RKO (cell line): ENCODE measurements around the gene MYCBP2.
"Not testable (repeated sequence)": the region's sequence is repeated elsewhere in the genome, so short reads cannot be mapped to it uniquely, and the experiment has no call there.

Experiments used
- DNase-seq: peaks from one replicate; pipeline ENCODE4 v3.0.0-alpha.2; 2016; ENCODE audit warnings: low spot score

The MYCBP2 gene

GRCh38 chr13:77033717-77034302 is 293.1 kb downstream of the MYCBP2 start:
- peak; percentile 38 for DNase-seq

GRCh38 chr13:77031656-77032243 is 295.1 kb downstream of the MYCBP2 start:
- DNase-seq, result no peak

DNA sequence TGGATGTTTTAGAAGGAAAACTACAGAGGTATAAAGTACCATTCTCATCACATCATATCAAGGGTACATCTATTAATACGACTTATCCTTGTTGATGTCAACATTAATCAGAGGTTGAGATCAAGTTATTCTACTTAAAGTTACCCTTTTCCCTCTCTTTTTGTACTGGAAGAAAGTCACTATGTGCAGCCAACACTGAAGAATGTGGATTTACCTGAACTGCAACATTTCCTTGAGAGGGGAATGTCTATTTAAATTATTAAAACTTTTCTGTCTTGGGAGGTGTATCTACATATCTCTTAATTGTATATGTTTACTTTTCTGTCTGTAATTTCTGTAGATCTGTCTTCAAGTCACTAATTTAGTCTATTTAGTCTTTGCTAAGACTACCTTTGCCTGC is 297.5 kb downstream of the MYCBP2 start:
- DNase-seq, result no peak

GRCh38 chr13:77028202-77028601 is 298.7 kb downstream of the MYCBP2 start:
- peak; percentile 57 for DNase-seq

DNA sequence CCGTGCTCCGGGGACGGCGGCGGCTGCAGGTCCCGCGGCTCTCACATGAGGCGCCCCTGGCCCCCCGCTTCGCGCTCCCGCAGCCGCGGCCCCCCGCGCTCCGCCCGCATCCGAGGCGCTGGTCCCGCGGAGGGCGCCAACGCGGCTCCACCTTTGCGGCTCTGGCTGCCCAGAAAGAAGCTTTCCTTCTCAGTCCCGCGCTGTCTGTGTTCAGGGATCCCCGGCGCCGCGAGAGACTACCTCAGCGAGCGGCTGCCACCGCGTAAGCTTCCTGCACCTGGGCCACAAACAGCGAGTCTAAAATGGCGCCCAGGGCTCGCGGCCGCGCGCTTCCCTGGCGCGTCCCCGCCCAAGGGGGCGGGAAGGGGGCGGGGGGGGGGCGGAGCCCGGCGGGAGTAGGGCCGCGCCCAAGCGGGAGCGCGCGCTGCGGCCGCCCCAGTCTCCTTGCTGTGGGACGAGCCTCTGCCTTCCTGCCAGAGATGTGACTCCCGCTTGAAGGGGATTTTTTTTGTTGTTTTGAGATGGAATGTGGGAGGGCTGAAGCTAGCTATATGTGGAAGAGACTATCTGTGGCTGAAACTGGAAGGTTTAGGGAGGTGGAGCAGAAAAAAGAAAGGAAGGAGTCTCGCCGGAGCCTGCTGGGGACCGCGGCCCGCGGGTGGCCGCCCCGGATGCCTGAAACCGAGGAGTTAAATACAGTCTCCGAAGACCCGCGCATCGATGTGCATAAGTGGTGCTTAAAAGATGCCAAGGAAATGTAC is 299.9 kb downstream of the MYCBP2 start, which contains the start of gene FBXL3:
TSS of gene FBXL3 (minus strand) at position 299 of the 761 bp plus-strand sequence. CDS start 5,299 bp downstream, outside the sequence.
- peak; percentile 90 for DNase-seq

GRCh38 chr13:77026255-77026860 is 300.5 kb downstream of the MYCBP2 start:
- peak; percentile 87 for DNase-seq

GRCh38 chr13:77022341-77022740 is 304.6 kb downstream of the MYCBP2 start:
- no peak for DNase-seq

DNA sequence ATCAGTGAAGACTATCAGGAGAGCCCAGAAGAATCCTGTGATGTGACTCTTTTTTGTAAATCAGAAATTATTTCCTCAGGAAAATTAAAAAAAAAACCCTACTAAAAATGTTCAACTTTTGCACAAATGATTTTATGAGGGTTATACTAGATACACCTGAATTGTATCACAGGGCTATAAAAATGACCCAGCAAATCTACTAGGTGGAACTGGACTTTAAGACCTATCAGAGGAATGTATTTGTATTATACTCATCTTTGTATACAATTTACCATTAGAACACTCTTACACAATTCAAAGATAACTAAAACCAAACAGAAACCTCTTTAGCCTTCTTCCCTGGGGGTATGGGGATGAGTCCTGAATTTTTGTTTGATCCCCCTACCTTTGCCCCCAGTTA is 307.1 kb downstream of the MYCBP2 start:
- DNase-seq, result no peak

DNA sequence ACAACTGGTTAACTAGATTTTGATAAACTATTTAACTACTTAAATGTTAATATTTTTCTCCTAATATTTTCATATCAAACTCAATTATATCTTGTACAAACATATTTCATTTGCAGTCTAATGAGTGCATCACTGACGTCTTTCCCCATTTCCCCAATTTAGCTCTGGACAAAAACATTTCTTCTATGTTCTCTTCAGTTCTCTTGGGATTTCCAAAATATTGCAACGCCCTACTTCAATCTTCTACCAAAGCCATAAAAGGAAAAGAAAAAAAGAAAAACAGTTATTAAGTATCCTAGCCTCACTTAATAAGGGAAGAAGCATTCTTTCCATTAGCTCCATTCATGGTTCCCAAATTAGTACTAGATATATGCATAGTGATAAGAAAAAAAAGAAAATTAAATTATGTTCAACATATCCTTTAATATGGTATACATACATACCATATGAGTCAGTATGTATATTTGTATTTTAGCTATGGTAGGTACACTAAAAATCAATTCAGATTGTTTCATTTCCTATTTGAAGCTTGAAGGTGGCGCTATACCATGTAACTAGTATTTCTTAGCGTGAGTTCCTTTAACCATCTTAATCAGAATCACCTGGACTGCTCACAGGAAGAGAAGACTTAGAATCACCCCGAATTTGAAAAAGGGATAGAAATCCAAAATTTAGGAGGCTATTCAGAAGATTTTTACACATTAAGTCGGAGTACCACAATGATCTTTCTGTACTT is 309.8 kb downstream of the MYCBP2 start:
- DNase-seq, result no peak

DNA sequence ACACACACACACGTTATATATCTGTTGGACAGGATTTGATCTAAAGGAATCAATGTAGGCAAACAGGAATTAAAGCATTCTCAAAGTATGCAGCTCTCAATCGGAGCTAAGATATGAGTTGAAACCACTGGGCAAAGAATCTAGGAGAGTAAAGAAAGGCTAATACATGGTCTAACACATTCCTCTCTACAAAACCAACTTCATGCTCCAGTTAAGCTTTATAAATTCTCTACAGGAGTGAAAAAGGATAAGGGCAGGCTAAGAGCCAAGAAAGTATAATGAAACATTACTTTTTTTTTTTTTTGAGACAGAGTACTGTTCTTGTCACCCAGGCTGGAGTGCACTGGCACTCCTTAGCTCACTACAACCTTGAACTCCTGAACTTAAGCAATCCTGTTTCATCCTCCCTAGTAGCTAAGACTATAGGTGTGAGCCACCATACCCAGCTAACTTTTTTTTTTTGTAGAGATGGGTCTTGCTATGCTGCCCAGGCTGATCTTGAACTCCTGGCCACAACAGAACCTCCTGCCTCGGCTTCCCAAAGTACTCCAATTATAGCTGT is 310.6 kb downstream of the MYCBP2 start:
- DNase-seq, result no peak

GRCh38 chr13:77014906-77015685 is 311.8 kb downstream of the MYCBP2 start:
- no peak for DNase-seq

DNA sequence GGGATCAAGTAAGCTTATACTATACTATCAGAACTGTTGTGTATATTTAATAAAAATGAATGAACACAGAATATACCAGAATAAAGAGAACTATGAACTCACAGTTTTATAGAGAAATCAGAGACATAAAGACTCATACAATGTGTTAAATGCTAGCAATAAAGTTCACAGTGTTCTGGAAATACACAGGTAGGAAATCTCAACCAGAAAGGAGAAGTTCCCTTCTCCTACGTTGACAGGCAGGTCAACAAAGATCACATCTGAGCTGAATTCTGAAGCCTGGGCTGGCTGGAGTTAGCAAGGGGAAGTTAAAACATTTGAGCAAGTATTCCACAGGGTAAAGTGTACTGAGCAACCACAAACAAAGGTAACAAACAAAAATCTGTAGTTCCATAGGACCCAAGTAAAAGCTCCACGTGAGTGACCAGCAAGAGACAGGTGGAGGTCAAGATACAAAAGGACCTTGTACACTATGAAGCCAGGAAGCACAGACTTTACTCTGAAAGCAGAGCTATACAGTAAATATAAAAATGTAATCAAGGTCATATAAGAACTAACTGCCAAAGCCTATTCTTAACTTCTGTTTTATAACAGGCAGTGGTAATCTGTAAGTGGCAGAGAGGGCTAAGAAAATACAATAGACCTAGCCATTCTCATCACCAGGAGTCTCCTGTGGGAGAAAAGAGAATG is 312.9 kb downstream of the MYCBP2 start:
- DNase-seq, result no peak

DNA sequence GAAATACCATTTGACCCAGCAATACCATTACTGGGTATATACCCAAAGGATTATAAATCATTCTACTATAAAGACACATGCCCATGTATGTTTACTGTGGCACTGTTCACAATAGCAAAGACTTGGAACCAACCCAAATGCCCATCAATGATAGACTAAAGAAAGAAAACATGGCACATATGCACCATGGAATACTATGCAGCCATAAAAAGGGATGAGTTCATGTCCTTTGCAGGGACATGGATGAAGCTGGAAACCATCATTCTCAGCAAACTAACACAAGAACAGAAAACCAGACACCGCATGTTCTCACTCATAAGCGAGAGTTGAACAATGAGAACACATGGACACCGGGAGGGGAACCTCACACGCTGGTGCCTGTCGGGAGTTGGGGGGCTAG is 317.2 kb downstream of the MYCBP2 start:
- not testable (repeated sequence) for DNase-seq

DNA sequence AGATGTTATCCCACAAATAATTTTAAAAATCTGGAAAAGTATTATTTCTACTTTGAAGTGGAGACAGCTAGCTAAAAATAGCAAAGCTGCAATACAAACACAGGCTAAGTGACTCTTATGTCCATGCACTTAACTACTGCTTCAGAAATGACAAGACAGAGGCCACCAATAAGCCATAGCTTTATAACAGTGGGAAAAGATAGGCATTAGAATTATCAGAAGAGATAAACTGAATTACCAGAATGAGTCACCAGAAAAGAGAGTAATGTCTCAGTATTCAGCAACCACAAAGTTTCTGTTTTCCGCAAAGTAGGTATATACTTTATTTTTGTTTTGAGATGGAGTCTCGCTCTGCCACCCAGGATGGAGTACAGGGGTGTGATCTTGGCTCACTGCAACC is 317.9 kb downstream of the MYCBP2 start:
- DNase-seq, result no peak

GRCh38 chr13:77008337-77008736 is 318.6 kb downstream of the MYCBP2 start:
- not testable (repeated sequence) for DNase-seq

- DNase-seq, result peak; percentile 73
These were observed 324.2 kb downstream of the MYCBP2 start for GRCh38 chr13:77002590-77003190.

DNA sequence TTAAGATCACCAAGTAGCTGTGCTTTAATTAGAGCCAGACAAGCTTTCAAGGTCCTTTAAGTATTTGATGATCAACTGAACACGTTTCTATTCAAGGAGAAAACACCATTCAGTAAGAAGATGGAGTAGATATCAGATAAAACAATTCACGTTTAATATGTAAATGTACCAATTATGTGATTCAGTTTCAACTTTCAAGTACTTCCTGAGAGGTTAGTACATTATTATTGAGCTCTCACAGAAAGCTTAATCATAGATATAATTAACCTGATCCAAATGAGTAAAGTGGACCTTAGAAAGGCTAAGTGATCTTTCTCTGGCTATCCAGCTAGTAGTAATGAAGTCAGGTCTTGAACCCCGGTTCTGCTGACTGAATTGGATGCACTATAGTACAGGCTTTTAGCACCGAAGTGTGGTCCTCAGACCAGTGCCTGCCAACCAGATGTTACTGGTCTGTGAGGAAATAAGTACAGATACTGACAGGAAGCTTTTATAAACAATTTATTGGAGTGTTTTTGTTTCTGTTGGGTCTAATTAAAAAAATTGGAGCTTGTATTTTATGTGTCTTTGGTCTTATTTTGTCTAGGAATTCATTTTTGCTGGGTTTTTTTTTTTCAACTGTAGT is 324.8 kb downstream of the MYCBP2 start:
- no peak for DNase-seq

DNA sequence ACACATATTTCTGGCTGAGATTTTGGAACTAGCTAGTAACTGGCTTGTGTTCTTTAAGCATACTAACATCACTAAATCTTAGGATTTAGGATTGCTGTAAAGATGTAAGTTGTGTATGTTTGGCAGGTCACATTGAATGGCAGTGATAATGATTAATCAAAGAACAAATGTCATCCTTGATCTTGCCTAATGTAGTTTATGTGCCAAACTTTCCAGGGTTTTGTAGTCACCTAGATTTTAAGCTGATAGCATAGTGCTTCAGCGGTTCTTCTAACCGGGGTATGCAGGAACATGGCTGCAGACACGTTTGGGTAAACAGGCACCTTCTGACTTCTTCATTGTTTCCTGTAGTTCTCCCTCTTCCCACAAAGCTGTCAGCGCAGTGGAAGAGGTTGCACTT is 325.4 kb downstream of the MYCBP2 start:
- DNase-seq, result no peak

GRCh38 chr13:77000475-77000874 is 326.4 kb downstream of the MYCBP2 start:
- no peak for DNase-seq
